Hematopoietic multipotent progenitor cell (in vitro differentiated cells): ENCODE results near the gene GLE1. TPM values are rescaled to one million over a fixed set of nuclear protein-coding genes. Genes with fewer than 3 reads are reported as not detected.
"Not testable (repeated sequence)": the region's sequence is repeated elsewhere in the genome, so short reads cannot be mapped to it uniquely, and the experiment has no call there.

ENCODE experiments used
- DNase-seq, 3 donors: peaks; one replicate each; pipeline ENCODE4 v3.0.0-alpha.2; 2011 to 2015; ENCODE audit warnings: low read depth in 2 of 3, low spot score in 2 of 3
- total RNA-seq: library from RNA; depleted of rRNA; stranded (reverse); fragments of >200 nt; gene quantifications from one replicate; pipeline ENCODE4 v1.2.3, GENCODE V29; 2012

GLE1 gene
- total RNA-seq, 1 donor = 32.6 TPM

DNA sequence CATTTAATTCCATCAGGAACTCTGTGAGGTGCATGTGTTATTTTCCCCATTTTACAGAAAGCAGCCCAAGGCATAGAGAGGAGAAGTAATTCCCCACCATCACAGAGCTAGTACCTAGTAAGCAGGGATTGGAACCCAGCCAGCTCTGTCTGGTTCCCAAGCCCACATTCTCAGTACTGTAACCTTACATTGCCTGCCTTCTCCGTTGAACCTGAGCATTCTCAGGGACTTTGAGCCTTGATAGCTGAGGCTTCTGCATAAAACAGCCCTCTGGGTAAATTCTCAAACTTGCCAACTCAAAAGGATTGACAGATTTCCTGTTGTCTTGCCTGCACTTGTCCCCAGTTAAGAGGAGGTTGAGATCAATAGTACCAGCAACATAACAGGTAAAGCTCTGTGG is 9.2 kb upstream of the GLE1 start:
- peak in 1 of 3 donors; percentile 10 for DNase-seq

DNA sequence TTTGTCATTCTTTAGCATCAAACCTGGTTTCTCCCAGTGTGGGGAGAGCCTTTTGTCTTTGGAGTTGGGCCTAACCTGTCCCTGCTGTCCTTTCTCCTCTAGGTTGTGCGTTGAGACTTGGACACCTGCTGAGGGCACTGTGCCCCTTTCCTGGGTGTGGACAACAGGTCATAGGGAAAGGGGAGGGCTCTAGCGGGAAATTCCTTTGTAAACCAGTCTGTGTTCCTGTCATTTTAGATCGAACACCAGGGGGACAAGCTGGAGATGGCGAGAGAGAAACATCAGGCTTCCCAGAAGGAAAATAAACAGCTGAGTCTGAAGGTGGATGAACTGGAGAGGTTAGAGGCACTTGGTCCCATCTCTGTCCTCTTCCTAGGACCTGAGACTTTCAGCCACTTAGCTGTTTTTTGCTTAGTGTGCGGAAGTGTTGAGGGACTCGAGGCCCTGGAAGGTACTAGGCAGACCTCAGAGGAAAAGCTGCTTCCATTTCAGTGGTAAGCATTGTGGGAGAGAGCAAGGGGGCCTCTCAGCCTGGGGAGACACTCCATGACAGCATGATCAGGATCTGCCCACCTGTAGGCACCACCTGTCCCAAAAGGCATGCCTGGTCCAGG is 8.6 kb upstream of the GLE1 start:
- no peak for DNase-seq

DNA sequence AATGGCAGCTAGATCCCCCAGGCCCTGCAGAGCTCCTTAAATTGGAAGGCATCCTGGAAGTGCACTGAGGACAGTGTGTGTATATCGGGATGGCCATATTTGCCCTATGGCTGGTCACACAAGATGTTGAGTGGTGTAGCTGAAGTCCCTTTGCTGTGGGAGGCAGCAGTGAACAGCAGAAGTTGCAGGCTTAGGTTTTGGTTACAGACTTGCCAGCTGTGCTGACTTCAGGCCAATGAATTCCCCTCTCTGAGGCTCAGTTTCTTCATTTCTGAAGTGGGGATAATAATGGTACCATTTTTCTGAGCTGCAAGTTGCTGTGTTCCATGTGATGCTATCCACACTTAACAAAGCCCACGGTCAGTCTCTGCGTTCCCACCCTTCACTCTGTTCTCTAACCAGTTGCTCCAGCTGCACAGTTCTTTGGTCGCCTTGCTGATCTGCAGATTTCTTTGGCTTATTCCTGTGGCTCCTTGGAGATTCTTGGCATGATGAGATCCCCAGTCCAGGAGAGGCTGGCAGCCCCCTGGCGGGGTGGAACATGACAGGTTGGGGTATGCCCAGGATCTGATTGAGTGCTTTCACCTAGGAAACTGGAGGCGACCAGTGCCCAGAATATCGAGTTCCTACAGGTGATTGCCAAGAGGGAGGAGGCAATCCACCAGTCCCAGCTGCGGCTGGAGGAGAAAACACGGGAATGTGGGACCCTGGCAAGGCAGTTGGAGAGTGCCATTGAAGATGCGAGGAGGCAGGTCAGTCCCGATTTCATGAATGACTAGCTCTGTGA is 6.5 kb upstream of the GLE1 start:
- DNase-seq = no peak

DNA sequence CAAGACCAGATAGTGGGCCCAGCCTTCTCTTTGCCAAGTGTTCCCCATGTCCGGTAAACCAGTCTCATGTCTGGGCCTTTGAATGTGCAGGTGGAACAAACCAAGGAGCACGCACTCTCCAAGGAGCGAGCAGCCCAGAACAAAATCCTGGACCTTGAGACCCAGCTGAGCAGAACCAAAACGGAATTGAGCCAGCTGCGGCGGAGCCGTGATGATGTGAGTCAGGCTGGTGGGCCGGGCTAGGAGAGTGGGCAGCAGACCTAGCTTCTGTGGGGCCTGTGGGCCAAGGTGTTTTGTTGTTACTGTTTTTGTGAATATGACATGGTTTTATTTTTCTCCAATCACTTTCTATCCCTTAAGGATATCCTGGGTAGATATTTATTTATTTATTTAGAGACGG is 5.6 kb upstream of the GLE1 start:
- no peak for DNase-seq

DNA sequence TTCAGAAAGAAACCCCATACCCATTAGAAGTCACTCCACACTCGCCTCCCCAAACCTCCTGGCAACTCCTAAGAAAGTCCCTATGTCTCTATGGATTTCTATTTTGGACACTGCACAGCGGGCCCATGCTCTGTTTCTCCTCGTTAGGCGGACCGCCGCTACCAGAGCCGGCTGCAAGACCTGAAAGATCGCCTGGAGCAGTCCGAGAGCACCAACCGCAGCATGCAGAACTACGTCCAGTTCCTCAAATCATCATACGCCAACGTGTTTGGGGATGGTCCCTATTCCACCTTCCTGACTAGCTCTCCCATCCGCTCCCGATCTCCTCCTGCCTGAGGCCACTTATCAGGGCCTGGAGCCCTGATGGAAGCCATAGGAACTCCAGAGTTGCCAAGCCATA is 4.6 kb upstream of the GLE1 start:
- DNase-seq = no peak

GRCh38 chr9:128503415-128503825 is 1.1 kb upstream of the GLE1 start:
- DNase-seq = not testable (repeated sequence)

DNA sequence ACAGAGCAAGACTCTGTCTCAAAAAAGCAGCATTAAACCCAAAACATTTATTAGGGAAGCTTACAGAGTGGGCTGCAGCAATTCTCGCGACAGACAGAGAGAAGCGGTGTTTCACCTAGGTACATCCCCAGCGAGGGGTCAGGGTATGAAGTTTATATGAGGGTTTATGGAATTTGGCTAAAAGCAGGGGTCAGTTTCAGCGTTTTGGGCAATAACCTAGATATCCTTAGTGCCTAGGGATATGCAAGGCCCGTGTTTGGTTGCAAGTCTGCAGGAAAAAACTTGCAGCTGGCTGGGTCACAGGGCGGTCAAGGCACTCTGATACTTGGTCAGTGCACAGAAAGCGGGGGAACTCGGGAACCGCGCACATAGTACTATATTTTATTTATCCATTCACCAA is 649 bp upstream of the GLE1 start:
- DNase-seq = no peak

GRCh38 chr9:128505414-128505765 is 871 bp downstream of the GLE1 start:
- peak in 1 of 3 donors; percentile 4 for DNase-seq

GRCh38 chr9:128505906-128506305 is 1.4 kb downstream of the GLE1 start:
- not testable (repeated sequence) for DNase-seq

DNA sequence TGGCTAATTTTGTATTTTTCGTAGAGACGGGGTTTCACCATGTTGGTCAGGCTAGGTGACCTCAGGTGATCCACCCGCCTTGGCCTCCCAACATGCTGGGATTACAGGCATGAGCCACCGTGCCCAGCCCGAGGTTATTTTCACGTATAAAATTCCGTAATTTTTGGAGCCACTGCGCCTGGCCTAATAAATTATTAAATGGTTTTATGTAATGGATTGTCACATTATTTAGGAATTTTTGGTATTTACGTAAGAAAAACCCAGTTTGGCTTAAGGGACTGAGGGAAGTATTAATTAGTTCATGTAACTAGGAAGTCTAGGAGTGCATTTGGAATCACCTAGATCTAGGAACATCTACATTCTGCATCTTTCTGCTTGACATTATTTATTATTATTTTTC is 8.3 kb downstream of the GLE1 start:
- DNase-seq = no peak

GRCh38 chr9:128521956-128522355 is 17.4 kb downstream of the GLE1 start:
- no peak for DNase-seq

GRCh38 chr9:128523199-128523925 is 18.8 kb downstream of the GLE1 start:
- DNase-seq = no peak

DNA sequence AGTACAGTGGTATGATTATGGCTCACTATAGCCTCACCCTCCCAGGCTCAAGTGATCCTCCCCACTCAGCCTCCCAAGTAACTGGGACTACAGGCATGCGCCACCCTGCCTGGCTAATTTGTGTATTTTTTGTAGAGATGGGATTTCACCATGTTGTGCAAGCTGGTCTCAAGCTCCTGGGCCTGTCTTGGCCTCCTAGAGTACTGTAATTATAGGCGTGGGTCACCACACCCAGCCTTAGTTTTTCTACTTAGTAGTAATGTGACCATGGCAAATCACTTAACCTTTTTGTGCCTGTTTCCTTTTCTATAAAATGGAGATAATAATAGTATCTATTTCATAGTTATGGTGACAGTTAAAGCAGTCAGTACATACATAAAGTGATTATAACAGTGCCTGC is 22.2 kb downstream of the GLE1 start:
- no peak for DNase-seq

- no peak for DNase-seq
Observed at GRCh38 chr9:128528445-128529160, 24.1 kb downstream of the GLE1 start.

DNA sequence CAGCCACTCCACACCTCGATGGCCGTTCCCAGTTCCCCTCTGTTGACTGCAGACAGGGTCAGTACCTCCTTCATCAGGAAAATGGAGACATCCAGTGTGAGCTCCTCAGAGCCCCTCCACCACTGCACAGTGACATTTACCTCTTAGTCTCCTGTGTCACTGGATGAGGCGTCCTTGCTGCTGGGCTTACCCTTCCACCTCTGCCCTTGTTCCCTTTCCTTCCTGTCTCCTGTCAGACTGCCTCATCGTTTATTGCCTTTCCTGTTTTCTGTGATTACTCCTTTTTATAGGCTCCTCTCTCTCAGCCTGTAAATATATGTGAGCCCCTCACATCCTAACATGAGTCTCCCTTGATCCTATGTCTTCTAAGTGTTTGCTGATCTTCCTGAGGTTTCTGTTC is 24.7 kb downstream of the GLE1 start:
- DNase-seq = no peak

- DNase-seq = no peak
Observed at GRCh38 chr9:128532581-128532980, 28.1 kb downstream of the GLE1 start.

GRCh38 chr9:128540634-128541360 is 36.3 kb downstream of the GLE1 start:
- no peak for DNase-seq

GRCh38 chr9:128546504-128546903 is 42.0 kb downstream of the GLE1 start:
- DNase-seq = no peak

DNA sequence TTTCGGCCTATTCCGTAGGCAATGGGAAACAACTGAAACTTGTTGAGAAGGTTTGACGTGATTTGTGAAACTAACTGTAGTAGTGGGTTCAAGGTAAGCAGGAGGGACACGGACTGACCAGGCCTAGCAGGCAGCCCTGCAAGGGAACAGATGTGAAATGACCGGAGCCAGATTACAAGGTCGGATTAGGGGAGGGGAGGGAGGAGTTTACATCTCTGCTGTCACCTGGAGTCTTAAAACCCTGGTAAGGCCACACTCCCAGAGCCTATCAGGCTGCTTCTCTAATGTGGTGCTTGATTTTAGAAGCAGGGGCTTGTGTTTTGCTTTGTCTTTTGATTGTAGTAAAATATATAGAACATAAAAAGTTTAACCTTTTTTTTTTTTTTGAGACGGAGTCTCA is 44.4 kb downstream of the GLE1 start:
- no peak for DNase-seq

DNA sequence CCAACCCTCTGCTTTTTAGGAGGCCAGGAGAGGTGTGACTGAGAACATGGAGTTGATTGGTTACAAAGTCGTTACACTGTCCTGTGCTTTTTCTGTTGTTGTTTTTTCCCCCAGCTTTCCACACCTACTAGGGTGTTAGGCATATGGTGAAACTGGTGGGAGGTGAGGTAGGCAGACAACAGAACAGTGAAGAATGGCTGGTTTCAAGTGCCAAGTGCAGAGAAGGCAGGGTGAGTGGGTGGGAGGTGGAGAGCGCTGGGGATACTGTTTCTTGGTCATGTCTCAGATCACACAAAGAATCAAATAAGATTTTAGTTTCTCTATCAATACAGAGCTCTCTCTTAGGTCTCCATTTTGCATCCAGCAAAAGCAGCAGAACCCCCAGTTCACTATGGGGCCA is 45.7 kb downstream of the GLE1 start:
- no peak for DNase-seq
